SK-N-SH treated with all-trans-retinoic acid at 6 μM for 48 hours (cell line): Measurements from ENCODE around the gene SHISA2.

ENCODE experiments used
- ISL1 ChIP-seq: fragments of 250-450 bp; sonication (Bioruptor Pico); IDR thresholded peaks from 2 replicates; pipeline ENCODE4 v2.1.2; 2022; ENCODE audit warnings: mild to moderate bottlenecking, moderate library complexity
- RARB ChIP-seq: fragments of 250-450 bp; sonication (Bioruptor Pico); IDR thresholded peaks from 2 replicates; pipeline ENCODE4 v1.8.0; 2021; ENCODE audit warnings: mild to moderate bottlenecking, moderate library complexity
- ZFP30 ChIP-seq: fragments of 450-650 bp; formaldehyde crosslinking; IDR thresholded peaks from 2 replicates; pipeline ENCODE4 v1.5.0; 2022; ENCODE audit warnings: mild to moderate bottlenecking, moderate library complexity
- ZNF8 ChIP-seq: fragments of 450-650 bp; formaldehyde crosslinking; IDR thresholded peaks from 2 replicates; pipeline ENCODE4 v1.5.0; 2020; ENCODE audit warnings: mild to moderate bottlenecking, moderate library complexity
- TF ChIP-seq, protein P1 (sequence below): fragments of 250-450 bp; sonication (Bioruptor Pico); IDR thresholded peaks from 2 replicates; pipeline ENCODE4 v1.5.1; 2021; ENCODE audit warnings: mild to moderate bottlenecking, moderate library complexity
- TF ChIP-seq, protein P2 (sequence below): fragments of 250-450 bp; sonication (Bioruptor Pico); IDR thresholded peaks from 2 replicates; pipeline ENCODE4 v1.5.0; 2020; ENCODE audit warnings: mild to moderate bottlenecking, moderate library complexity

DNA sequence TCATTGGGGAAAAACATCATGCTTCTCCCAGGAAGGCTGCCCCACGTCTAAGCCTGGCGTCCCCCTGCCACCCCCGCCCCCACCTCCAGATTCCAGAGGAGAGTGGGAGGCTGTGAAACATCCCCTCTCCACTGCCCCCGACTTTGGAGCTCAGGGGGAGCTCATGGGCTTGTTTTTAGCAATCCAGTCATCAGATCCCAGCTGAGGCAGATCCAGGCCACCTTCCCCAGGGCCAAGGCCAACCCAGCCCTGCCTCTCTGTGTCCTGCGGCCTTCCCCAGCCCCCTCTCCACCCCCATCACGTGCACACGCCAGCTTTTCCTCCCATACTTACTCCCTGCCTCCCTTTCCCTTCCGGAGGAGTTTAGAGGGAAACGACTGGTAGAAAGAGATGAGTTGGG, 38.8 kb downstream of the SHISA2 start:
- TF ChIP-seq, protein P1, sequence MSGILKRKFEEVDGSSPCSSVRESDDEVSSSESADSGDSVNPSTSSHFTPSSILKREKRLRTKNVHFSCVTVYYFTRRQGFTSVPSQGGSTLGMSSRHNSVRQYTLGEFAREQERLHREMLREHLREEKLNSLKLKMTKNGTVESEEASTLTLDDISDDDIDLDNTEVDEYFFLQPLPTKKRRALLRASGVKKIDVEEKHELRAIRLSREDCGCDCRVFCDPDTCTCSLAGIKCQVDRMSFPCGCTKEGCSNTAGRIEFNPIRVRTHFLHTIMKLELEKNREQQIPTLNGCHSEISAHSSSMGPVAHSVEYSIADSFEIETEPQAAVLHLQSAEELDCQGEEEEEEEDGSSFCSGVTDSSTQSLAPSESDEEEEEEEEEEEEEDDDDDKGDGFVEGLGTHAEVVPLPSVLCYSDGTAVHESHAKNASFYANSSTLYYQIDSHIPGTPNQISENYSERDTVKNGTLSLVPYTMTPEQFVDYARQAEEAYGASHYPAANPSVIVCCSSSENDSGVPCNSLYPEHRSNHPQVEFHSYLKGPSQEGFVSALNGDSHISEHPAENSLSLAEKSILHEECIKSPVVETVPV (CRISPR knock-in tag), result no peak
- TF ChIP-seq ZFP30 (CRISPR knock-in tag) (no peak), ZNF8 (CRISPR knock-in tag) (no peak), RARB (CRISPR knock-in tag) (no peak), ISL1 (CRISPR knock-in tag) (no peak)
- TF ChIP-seq, protein P2, sequence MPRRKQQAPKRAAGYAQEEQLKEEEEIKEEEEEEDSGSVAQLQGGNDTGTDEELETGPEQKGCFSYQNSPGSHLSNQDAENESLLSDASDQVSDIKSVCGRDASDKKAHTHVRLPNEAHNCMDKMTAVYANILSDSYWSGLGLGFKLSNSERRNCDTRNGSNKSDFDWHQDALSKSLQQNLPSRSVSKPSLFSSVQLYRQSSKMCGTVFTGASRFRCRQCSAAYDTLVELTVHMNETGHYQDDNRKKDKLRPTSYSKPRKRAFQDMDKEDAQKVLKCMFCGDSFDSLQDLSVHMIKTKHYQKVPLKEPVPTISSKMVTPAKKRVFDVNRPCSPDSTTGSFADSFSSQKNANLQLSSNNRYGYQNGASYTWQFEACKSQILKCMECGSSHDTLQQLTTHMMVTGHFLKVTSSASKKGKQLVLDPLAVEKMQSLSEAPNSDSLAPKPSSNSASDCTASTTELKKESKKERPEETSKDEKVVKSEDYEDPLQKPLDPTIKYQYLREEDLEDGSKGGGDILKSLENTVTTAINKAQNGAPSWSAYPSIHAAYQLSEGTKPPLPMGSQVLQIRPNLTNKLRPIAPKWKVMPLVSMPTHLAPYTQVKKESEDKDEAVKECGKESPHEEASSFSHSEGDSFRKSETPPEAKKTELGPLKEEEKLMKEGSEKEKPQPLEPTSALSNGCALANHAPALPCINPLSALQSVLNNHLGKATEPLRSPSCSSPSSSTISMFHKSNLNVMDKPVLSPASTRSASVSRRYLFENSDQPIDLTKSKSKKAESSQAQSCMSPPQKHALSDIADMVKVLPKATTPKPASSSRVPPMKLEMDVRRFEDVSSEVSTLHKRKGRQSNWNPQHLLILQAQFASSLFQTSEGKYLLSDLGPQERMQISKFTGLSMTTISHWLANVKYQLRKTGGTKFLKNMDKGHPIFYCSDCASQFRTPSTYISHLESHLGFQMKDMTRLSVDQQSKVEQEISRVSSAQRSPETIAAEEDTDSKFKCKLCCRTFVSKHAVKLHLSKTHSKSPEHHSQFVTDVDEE, result no peak
